Measurements from ENCODE around the gene MRAS. TPM values are rescaled to one million over a fixed set of nuclear protein-coding genes. Genes with fewer than 3 reads are reported as not detected.

Gene MRAS
- polyA plus RNA-seq, 1 of the 3 experiments (the other 2 are of a cell fraction): 25.0 TPM

GRCh38 chr3:138331143-138331894 is 17.1 kb upstream of the MRAS start:
- ChIA-PET POLR2A (no interaction called here), CTCF (interaction anchor here (0.6 to 4.8 kb wide), 8 partner anchors 11 to 584 kb away, joined by 3 to 27 read pairs (median 4); partner anchors contain the start of gene MRAS)
- no peak overlapping the region for H3K4me2 ChIP-seq
- WGBS (ENCODE audit: low lambda C conversion rate): 84% methylated on average over 6 of the region's 6 CpGs
- H3K9me3 ChIP-seq: no peaks in the 10 kb centered on the region
- H3K9me2 ChIP-seq: no peaks in the 10 kb centered on the region
- no peak overlapping the region for H3K9ac ChIP-seq
- H3K27ac ChIP-seq (ENCODE audit: low read depth in 2 of 2, low read length in 1 of 2): no peak overlapping the region
- H3K4me1 ChIP-seq (ENCODE audit: control insufficient read depth in 1 of 2, insufficient read depth in 2 of 2, low read depth in 1 of 2, low read length in 1 of 2): peaks cover 3 to 5% of the 10 kb centered on the region in 2 experiments; a peak in 2 of 4 replicates
- no peaks in the 10 kb centered on the region for H4K20me1 ChIP-seq (ENCODE audit: insufficient read depth)
- H3K27me3 ChIP-seq (ENCODE audit: insufficient read depth): no peaks in the 10 kb centered on the region
- H3K4me3 ChIP-seq (ENCODE audit: low read depth in 2 of 2, low read length in 1 of 2): no peak overlapping the region
- H3K36me3 ChIP-seq (replicated peaks in 1 of 2; ENCODE audit: control insufficient read depth in 1 of 2, insufficient read depth in 2 of 2, low read length in 1 of 2): no peaks in the 10 kb centered on the region
- no peak overlapping the region for H2AFZ ChIP-seq (ENCODE audit: low read depth)
- no peak for DNase-seq
- H3K79me2 ChIP-seq (ENCODE audit: insufficient read depth): no peaks in the 10 kb centered on the region
- H3F3A ChIP-seq (replicated peaks; ENCODE audit: insufficient read depth): peaks cover 7% of the 10 kb centered on the region
- TF ChIP-seq PBX3 (IDR thresholded peaks at IDR 0.05): no peak
- TF ChIP-seq CTCF (IDR thresholded peaks at IDR 0.05): peak; percentile 32
- no peak for TF ChIP-seq MEF2A (IDR thresholded peaks at IDR 0.05; ENCODE audit: borderline replicate concordance, low read depth)

- Histone ChIP-seq H3K4me2 (no peak overlapping the region), H2AFZ (ENCODE audit: low read depth) (no peak overlapping the region), H3K36me3 (replicated peaks in 1 of 2; ENCODE audit: control insufficient read depth in 1 of 2, insufficient read depth in 2 of 2, low read length in 1 of 2) (no peaks in the 10 kb centered on the region), H3K9me3 (no peaks in the 10 kb centered on the region), H3K9ac (no peak overlapping the region), H4K20me1 (ENCODE audit: insufficient read depth) (no peaks in the 10 kb centered on the region), H3K4me3 (ENCODE audit: low read depth in 2 of 2, low read length in 1 of 2) (no peak overlapping the region), H3K27ac (ENCODE audit: low read depth in 2 of 2, low read length in 1 of 2) (no peak overlapping the region), H3K4me1 (ENCODE audit: control insufficient read depth in 1 of 2, insufficient read depth in 2 of 2, low read depth in 1 of 2, low read length in 1 of 2) (peaks cover 3 to 5% of the 10 kb centered on the region in 2 experiments; a peak in 2 of 4 replicates), H3K9me2 (no peaks in the 10 kb centered on the region), H3K27me3 (ENCODE audit: insufficient read depth) (no peaks in the 10 kb centered on the region), H3F3A (replicated peaks; ENCODE audit: insufficient read depth) (peaks cover 7% of the 10 kb centered on the region), H3K79me2 (ENCODE audit: insufficient read depth) (no peaks in the 10 kb centered on the region)
- POLR2A ChIA-PET: no interaction called here
- WGBS (ENCODE audit: low lambda C conversion rate): 32% methylated on average over 4 of the region's 4 CpGs
- peak; percentile 50 for DNase-seq
- CTCF ChIA-PET: interaction anchor here (0.6 to 4.8 kb wide), 10 partner anchors 11 to 601 kb away, joined by 3 to 27 read pairs (median 4); partner anchors contain the start of gene MRAS
- no peak for TF ChIP-seq RCOR1 (IDR thresholded peaks at IDR 0.05; ENCODE audit: low read length)
- TF ChIP-seq MAX (IDR thresholded peaks at IDR 0.05; ENCODE audit: low read depth): no peak
- TF ChIP-seq MEF2A (IDR thresholded peaks at IDR 0.05; ENCODE audit: borderline replicate concordance, low read depth): no peak
- TF ChIP-seq NRF1 (IDR thresholded peaks at IDR 0.05; ENCODE audit: low read depth, low read length): no peak
- TF ChIP-seq SIN3A (IDR thresholded peaks at IDR 0.05; ENCODE audit: borderline replicate concordance, low read depth, low read length): no peak
- no peak for TF ChIP-seq EP300 (IDR thresholded peaks at IDR 0.05; ENCODE audit: borderline replicate concordance in 1 of 2, low read depth in 1 of 2, low read length in 1 of 2)
- no peak for TF ChIP-seq NFIC (IDR thresholded peaks at IDR 0.05; ENCODE audit: borderline replicate concordance)
- TF ChIP-seq FOXM1 (IDR thresholded peaks at IDR 0.05; ENCODE audit: low read depth): no peak
- no peak for TF ChIP-seq CHD2 (IDR thresholded peaks at IDR 0.05; ENCODE audit: low read length, partially characterized antibody)
- no peak for TF ChIP-seq GABPA (IDR thresholded peaks at IDR 0.05; ENCODE audit: low read depth)
- TF ChIP-seq IRF3 (IDR thresholded peaks at IDR 0.05; ENCODE audit: low read depth, low read length): no peak
- peak; percentile 66 for TF ChIP-seq SMC3 (IDR thresholded peaks at IDR 0.05; ENCODE audit: low read depth, low read length)
- no peak for TF ChIP-seq FOXJ3 (CRISPR knock-in tag; IDR thresholded peaks at IDR 0.05)
- TF ChIP-seq RAD21 (IDR thresholded peaks at IDR 0.05; ENCODE audit: low read length): peak; percentile 73
- no peak for TF ChIP-seq EZH2phosphoT487 (IDR thresholded peaks at IDR 0.05; ENCODE audit: borderline replicate concordance, low read depth)
- TF ChIP-seq CTCF (IDR thresholded peaks at IDR 0.05): peak; percentile 74
- no peak for TF ChIP-seq YY1 (IDR thresholded peaks at IDR 0.05; ENCODE audit: low read depth)
These were observed 15.8 kb upstream of the MRAS start for GRCh38 chr3:138332472-138333073.

All from SK-N-SH (cell line).